Psoas muscle (tissue), 8 donors: ENCODE data around the gene TSPO2. TPM values are rescaled to one million over a fixed set of nuclear protein-coding genes. Genes with fewer than 3 reads are reported as not detected.

ENCODE experiments used
- ATAC-seq, 4 donors: fragments of 200-7000 bp; cut with Tn5 transposase; one replicate each; pipeline ENCODE4 v1.9.1; 2020; ENCODE audit warnings: moderate library complexity in 3 of 4, mild to moderate bottlenecking in 2 of 4
- DNase-seq, 2 donors: peaks; one replicate each; pipeline ENCODE4 v3.0.0-alpha.2; 2020
- H3K27ac ChIP-seq: fragments of 200-600 bp; one replicate; pipeline ENCODE4 v1.8.0; 2022
- H3K27me3 ChIP-seq, 3 donors: fragments of 200-600 bp in 1 of 3; one replicate each; pipeline versions ENCODE4 v1.6.1 to v1.8.0; 2013 to 2022; ENCODE audit warnings: low read length in 2 of 3, mild to moderate bottlenecking in 2 of 3, moderate library complexity in 1 of 3; ENCODE audit not compliant: insufficient read depth in 3 of 3
- H3K36me3 ChIP-seq, 2 donors: fragments of 200-600 bp in 1 of 2; one replicate each; pipeline versions ENCODE4 v1.6.1 to v1.8.0; 2013 to 2022; ENCODE audit warnings: low read depth in 1 of 2, mild to moderate bottlenecking in 1 of 2, moderate library complexity in 1 of 2; ENCODE audit not compliant: insufficient read depth in 1 of 2
- H3K4me1 ChIP-seq: fragments of 200-600 bp; one replicate; pipeline ENCODE4 v1.8.0; 2022
- H3K4me3 ChIP-seq: fragments of 200-600 bp; one replicate; pipeline ENCODE4 v1.8.0; 2022; ENCODE audit warnings: mild to moderate bottlenecking
- H3K9me3 ChIP-seq: fragments of 200-600 bp; one replicate; pipeline ENCODE4 v1.8.0; 2022
- CTCF ChIP-seq: fragments of 200-600 bp; IDR thresholded peaks from one replicate; pipeline ENCODE4 v1.8.0; 2022; ENCODE audit warnings: antibody characterized with exemption
- WGBS, 3 donors: extraction: QIAGEN DNeasy Blood & Tissue Kit; methylation state at CpG; one replicate each; pipeline versions ENCODE4 v1.1.6 to v1.1.7; 2013; 5-methylcytosine and 5-hydroxymethylcytosine counted together
- intact Hi-C, 2 donors: fragments of 100-400 bp; cut with DNase I; formaldehyde crosslinking; loops; one replicate each; pipeline versions ENCODE4 v1.11.0 to v1.14.2; 2022
- polyA plus RNA-seq, 3 donors: library from polyadenylated mRNA; stranded (reverse); fragments of 200-250 nt; gene quantifications; one replicate each; pipeline ENCODE4 v1.2.3, GENCODE V29; 2013
- total RNA-seq, 4 donors: library from RNA; stranded (reverse); fragmentation: NEBNext Ultra II Directional in 2 of 4; extraction: Animal tissue kit (Norgen Biotek cat#: 25700) in 2 of 4; gene quantifications; one replicate each; pipeline versions ENCODE4 v1.2.1 to v1.2.4, GENCODE V29; 2021 to 2023
- donor health status: healthy with polysubstance abuse.
- donor health status: DM: no; HTN: no; CAD: no; lungs with moderate emphysema.
- donor health status: Bipolar disorder and iron deficiency.
- donor health status: healthy.
- donor health status: DM: yes; HTN: yes; CAD: no.
- donor health status: DM: no; HTN: no; CAD: no.
- donor health status: DM: no; HTN: no; CAD: no.
- donor health status: DM: yes; HTN: yes; CAD: no.

Gene TSPO2
- total and polyA plus RNA-seq, 7 donors, result 0.27 TPM; not detected in 6

GRCh38 chr6:41066867-41067304, 24.6 kb downstream of the TSPO2 start:
- ATAC-seq (peak in 1 of 4 donors; percentile 23), DNase-seq (peak; percentile 69 to 81)
- Histone ChIP-seq H3K36me3 (peaks cover 2 to 85% of the 10 kb centered on the region in 2 donors), H3K27me3 (no peaks in the 10 kb centered on the region), H3K27ac (peak overlapping the region; percentile 92), H3K9me3 (no peaks in the 10 kb centered on the region), H3K4me3 (no peak overlapping the region), H3K4me1 (peaks cover 39% of the 10 kb centered on the region)
- intact Hi-C loops, result loop anchor here (5.0 to 10.0 kb wide), 3 partner anchors 40 to 62 kb away; no protein-coding TSS in a partner anchor
- WGBS, 3 donors, result 9 to 14% (median 9%) methylated on average over 3 of the region's 3 CpGs
- TF ChIP-seq CTCF, result peak; percentile 90

GRCh38 chr6:41071501-41071922, 29.2 kb downstream of the TSPO2 start:
- ATAC-seq (no peak), DNase-seq (no peak)
- Histone ChIP-seq H3K27ac (peak overlapping the region; percentile 100), H3K9me3 (no peaks in the 10 kb centered on the region), H3K36me3 (peaks cover 0 to 43% of the 10 kb centered on the region in 2 donors), H3K4me1 (peaks cover 31% of the 10 kb centered on the region), H3K4me3 (peak overlapping the region; percentile 90), H3K27me3 (no peaks in the 10 kb centered on the region)
- no peak for TF ChIP-seq CTCF
- intact Hi-C loops, result loop anchor here in 1 of 2 donors (2.0 kb wide), 1 partner anchor 43 kb away; no protein-coding TSS in a partner anchor
- WGBS, 3 donors, result 0 to 1% (median 0%) methylated on average over 16 of the region's 16 CpGs

- peak; percentile 72 to 78 (median 76) for ATAC-seq
Measured at GRCh38 chr6:41071923-41072835, 29.9 kb downstream of the TSPO2 start, which contains the start of gene OARD1. OARD1 (minus strand) TSS chr6:41072356; CDS start chr6:41071634, 722 bp downstream.

GRCh38 chr6:41072836-41073202, 30.6 kb downstream of the TSPO2 start, which contains the start of gene NFYA:
NFYA (plus strand) TSS chr6:41072974; CDS start chr6:41079090, 6,116 bp downstream.
- ATAC-seq (peak; percentile 75 to 83 (median 78)), DNase-seq (peak in 1 of 2 donors; percentile 100)
- H3K27ac ChIP-seq, result peak within 1 kb of the TSS; percentile 100
- H3K4me1 ChIP-seq, result peaks cover 34% of the 10 kb centered on the region
- H3K36me3 ChIP-seq, result peaks cover 0 to 32% of the 10 kb centered on the region in 2 donors
- intact Hi-C loops, result no loop called here
- 0 to 1% (median 1%) methylated on average over 14 to 37 of the region's 37 CpGs for WGBS, 3 donors
- TF ChIP-seq CTCF, result no peak
- peak within 1 kb of the TSS; percentile 90 for H3K4me3 ChIP-seq
- no peaks in the 10 kb centered on the region for H3K27me3 ChIP-seq
- no peaks in the 10 kb centered on the region for H3K9me3 ChIP-seq

More at GRCh38 chr6:41071923-41072835, 29.9 kb downstream of the TSPO2 start, which contains the start of gene OARD1:
- 0% methylated on average over 63 of the region's 63 CpGs for WGBS, 3 donors
- H3K27me3 ChIP-seq, result no peaks in the 10 kb centered on the region
- intact Hi-C loops, result loop anchor here in 1 of 2 donors (2.0 kb wide), 1 partner anchor 43 kb away; no protein-coding TSS in a partner anchor
- no peak for TF ChIP-seq CTCF
- H3K36me3 ChIP-seq, result peaks cover 0 to 38% of the 10 kb centered on the region in 2 donors
- H3K27ac ChIP-seq, result peak within 1 kb of the TSS; percentile 100
- no peaks in the 10 kb centered on the region for H3K9me3 ChIP-seq
- H3K4me1 ChIP-seq, result peaks cover 29% of the 10 kb centered on the region
- peak within 1 kb of the TSS; percentile 90 for H3K4me3 ChIP-seq
- DNase-seq, result peak; percentile 100
